DND-41 (cell line): Measurements from ENCODE around the gene COPS4.

Experiments
- CTCF ChIP-seq: IDR thresholded peaks from 2 replicates; pipeline ENCODE4 v1.5.1; 2012; ENCODE audit warnings: borderline replicate concordance, low read length, moderate library complexity, mild to moderate bottlenecking; ENCODE audit not compliant: poor library complexity, severe bottlenecking; ENCODE audit errors: extremely low read depth
- EZH2 ChIP-seq: IDR thresholded peaks from 3 replicates; pipeline ENCODE4 v1.6.1; 2012; ENCODE audit warnings: borderline replicate concordance, low read depth, mild to moderate bottlenecking, moderate library complexity, low read length, inconsistent platforms; ENCODE audit not compliant: severe bottlenecking

GRCh38 chr4:83109480-83110222, 74.7 kb downstream of the COPS4 start:
- TF ChIP-seq CTCF: no peak
- no peak for TF ChIP-seq EZH2
